NT2/D1 (cell line): ENCODE results near the gene HOXD10.

Experiments used
- SUZ12 ChIP-seq: IDR thresholded peaks from 2 replicates; pipeline ENCODE4 v1.6.1; 2011; ENCODE audit not compliant: insufficient read length, insufficient read depth; ENCODE audit errors: extremely low read depth
- ZNF274 ChIP-seq: IDR thresholded peaks from 2 replicates; pipeline ENCODE4 v1.6.1; 2011; ENCODE audit warnings: mild to moderate bottlenecking, low read depth, low read length

- TF ChIP-seq SUZ12 (peak; percentile 27), ZNF274 (no peak)
Observed at GRCh38 chr2:176162911-176163671, 46.5 kb downstream of the HOXD10 start.
